GM18517 (cell line): ENCODE data around the gene CPXM2.

Experiments used
- ATAC-seq: cut with Tn5 transposase; IDR thresholded peaks from one replicate; pipeline ENCODE4 v1.9.1; 2021; ENCODE audit warnings: mild to moderate bottlenecking, moderate library complexity; ENCODE audit not compliant: unreplicated experiment

The CPXM2 gene

GRCh38 chr10:123804716-123805115 lies 86.9 kb downstream of the CPXM2 start:
- ATAC-seq, result no peak

- ATAC-seq, result no peak
Observed at GRCh38 chr10:123800821-123801220, 90.8 kb downstream of the CPXM2 start.

- no peak for ATAC-seq
Observed at GRCh38 chr10:123800289-123800688, 91.3 kb downstream of the CPXM2 start.

GRCh38 chr10:123798856-123799255 lies 92.8 kb downstream of the CPXM2 start:
- ATAC-seq, result no peak

GRCh38 chr10:123797813-123798212 lies 93.8 kb downstream of the CPXM2 start:
- no peak for ATAC-seq

- ATAC-seq, result no peak
Observed at GRCh38 chr10:123796736-123797135, 94.9 kb downstream of the CPXM2 start.

GRCh38 chr10:123795846-123796590 lies 95.6 kb downstream of the CPXM2 start:
- ATAC-seq, result no peak

- no peak for ATAC-seq
Observed at GRCh38 chr10:123795196-123795780, 96.3 kb downstream of the CPXM2 start.

- no peak for ATAC-seq
Observed at GRCh38 chr10:123792248-123792978, 99.2 kb downstream of the CPXM2 start.

GRCh38 chr10:123790132-123790885 lies 101.3 kb downstream of the CPXM2 start:
- ATAC-seq, result no peak

- ATAC-seq, result no peak
Observed at GRCh38 chr10:123788981-123789380, 102.6 kb downstream of the CPXM2 start.

GRCh38 chr10:123787566-123787965 lies 104.0 kb downstream of the CPXM2 start:
- no peak for ATAC-seq

- ATAC-seq, result no peak
Observed at GRCh38 chr10:123786896-123787295, 104.7 kb downstream of the CPXM2 start.

- no peak for ATAC-seq
Observed at GRCh38 chr10:123786306-123786705, 105.3 kb downstream of the CPXM2 start.

- ATAC-seq, result no peak
Observed at GRCh38 chr10:123784646-123785045, 107.0 kb downstream of the CPXM2 start.

- no peak for ATAC-seq
Observed at GRCh38 chr10:123784216-123784615, 107.4 kb downstream of the CPXM2 start.

- no peak for ATAC-seq
Observed at GRCh38 chr10:123783296-123783695, 108.3 kb downstream of the CPXM2 start.

GRCh38 chr10:123782549-123782948 lies 109.1 kb downstream of the CPXM2 start:
- no peak for ATAC-seq

GRCh38 chr10:123781956-123782500 lies 109.6 kb downstream of the CPXM2 start:
- no peak for ATAC-seq

GRCh38 chr10:123781324-123781900 lies 110.2 kb downstream of the CPXM2 start:
- ATAC-seq, result no peak
